Vagina (tissue), 2 donors: ENCODE measurements around the gene CHST2.

Experiments
- POLR2A ChIP-seq, 2 donors: fragments of 450-650 bp; IDR thresholded peaks; one replicate each; pipeline ENCODE4 v1.6.1; 2017; ENCODE audit warnings: antibody characterized with exemption in 2 of 2, mild to moderate bottlenecking in 2 of 2, moderate library complexity in 2 of 2
- POLR2AphosphoS5 ChIP-seq, 2 donors: sonication (generic); formaldehyde crosslinking; IDR thresholded peaks; one replicate each; pipeline ENCODE4 v1.9.0; 2017; ENCODE audit warnings: antibody characterized with exemption in 2 of 2, mild to moderate bottlenecking in 2 of 2, low read depth in 1 of 2; ENCODE audit not compliant: insufficient read depth in 1 of 2
- TF ChIP-seq, protein P1 (sequence below), 3 experiments: fragments of 450-650 bp in 2 of 3; fragments of 200-600 bp in 1 of 3; sonication (generic) in 1 of 3; IDR thresholded peaks; one replicate each; pipeline ENCODE4 v1.5.1; 2017 to 2019; ENCODE audit warnings: antibody characterized with exemption in 3 of 3, mild to moderate bottlenecking in 2 of 3, moderate library complexity in 2 of 3

DNA sequence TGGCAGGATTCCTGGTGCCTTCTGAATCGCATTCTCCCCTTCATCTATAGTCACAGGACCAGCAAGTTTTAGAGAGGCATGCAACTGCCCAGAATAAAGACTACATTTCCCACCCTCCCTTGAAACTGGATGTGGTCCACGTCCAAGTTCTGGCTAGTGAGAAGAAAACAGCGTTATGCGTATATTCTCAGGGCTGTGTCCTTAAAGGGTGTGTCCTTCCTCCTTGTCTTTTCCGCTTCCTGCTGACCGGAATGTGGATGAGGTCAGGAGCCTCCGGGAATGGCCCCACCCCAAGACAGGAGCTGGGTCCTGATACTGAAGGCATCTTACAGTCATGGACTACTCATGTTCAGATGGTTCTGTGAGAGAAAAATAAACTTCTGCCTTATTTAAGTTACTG is 20.2 kb downstream of the CHST2 start:
- TF ChIP-seq POLR2A (IDR thresholded peaks at IDR 0.05) (no peak), POLR2AphosphoS5 (IDR thresholded peaks at IDR 0.05; ENCODE audit: insufficient read depth in 1 of 2, low read depth in 1 of 2) (peak in 1 of 2 donors; percentile 15)
- TF ChIP-seq, protein P1, sequence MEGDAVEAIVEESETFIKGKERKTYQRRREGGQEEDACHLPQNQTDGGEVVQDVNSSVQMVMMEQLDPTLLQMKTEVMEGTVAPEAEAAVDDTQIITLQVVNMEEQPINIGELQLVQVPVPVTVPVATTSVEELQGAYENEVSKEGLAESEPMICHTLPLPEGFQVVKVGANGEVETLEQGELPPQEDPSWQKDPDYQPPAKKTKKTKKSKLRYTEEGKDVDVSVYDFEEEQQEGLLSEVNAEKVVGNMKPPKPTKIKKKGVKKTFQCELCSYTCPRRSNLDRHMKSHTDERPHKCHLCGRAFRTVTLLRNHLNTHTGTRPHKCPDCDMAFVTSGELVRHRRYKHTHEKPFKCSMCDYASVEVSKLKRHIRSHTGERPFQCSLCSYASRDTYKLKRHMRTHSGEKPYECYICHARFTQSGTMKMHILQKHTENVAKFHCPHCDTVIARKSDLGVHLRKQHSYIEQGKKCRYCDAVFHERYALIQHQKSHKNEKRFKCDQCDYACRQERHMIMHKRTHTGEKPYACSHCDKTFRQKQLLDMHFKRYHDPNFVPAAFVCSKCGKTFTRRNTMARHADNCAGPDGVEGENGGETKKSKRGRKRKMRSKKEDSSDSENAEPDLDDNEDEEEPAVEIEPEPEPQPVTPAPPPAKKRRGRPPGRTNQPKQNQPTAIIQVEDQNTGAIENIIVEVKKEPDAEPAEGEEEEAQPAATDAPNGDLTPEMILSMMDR (IDR thresholded peaks at IDR 0.05): no peak
